Amygdala (tissue), 56 donors: ENCODE data around the gene MRPL12.

Experiments used
- DNase-seq, 56 donors: peaks; one replicate each; lab custom pipeline; 2025; lab: John Stamatoyannopoulos, UW

Gene MRPL12

GRCh38 chr17:81715107-81715871 is 12.1 kb downstream of the MRPL12 start:
- no peak for DNase-seq

- DNase-seq: no peak
Observed at GRCh38 chr17:81715872-81716673, 12.9 kb downstream of the MRPL12 start.

DNA sequence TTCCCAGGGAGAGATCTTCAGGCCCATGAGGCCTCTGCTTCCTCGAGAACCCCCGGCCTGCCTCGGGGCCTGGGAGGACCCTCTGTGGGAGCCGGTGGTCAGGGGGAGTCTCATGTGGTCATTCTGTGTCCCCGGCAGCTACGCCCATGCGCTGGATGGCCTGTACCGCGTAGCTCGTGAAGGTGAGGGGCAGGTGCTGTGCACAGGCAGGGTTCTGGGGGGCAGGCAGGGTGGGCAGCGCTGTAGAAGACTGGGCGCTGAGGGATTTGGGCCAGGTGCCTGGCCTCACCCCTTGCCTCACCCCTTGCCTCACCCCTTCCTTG is 13.5 kb downstream of the MRPL12 start:
- no peak for DNase-seq

GRCh38 chr17:81717049-81717765 is 14.0 kb downstream of the MRPL12 start:
- DNase-seq: no peak

DNA sequence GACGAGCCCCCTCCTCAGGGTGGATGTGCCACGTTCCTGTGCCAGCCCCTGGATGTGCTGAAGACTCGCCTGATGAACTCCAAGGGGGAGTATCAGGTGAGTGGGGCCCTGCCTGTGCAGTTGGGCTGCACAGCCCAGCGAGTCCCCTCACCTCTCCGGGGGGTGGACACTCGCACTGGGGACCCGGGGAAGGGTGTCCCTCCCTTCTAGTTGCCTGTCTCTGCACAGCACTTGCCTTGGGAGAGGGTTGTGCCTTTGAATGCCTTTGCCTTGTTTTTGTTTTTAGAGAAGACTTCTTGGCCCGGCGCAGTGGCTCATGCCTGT is 14.6 kb downstream of the MRPL12 start:
- no peak for DNase-seq

GRCh38 chr17:81719410-81720266 is 16.5 kb downstream of the MRPL12 start:
- peak in 19 of 56 donors; percentile 4 to 73 (median 38) for DNase-seq

DNA sequence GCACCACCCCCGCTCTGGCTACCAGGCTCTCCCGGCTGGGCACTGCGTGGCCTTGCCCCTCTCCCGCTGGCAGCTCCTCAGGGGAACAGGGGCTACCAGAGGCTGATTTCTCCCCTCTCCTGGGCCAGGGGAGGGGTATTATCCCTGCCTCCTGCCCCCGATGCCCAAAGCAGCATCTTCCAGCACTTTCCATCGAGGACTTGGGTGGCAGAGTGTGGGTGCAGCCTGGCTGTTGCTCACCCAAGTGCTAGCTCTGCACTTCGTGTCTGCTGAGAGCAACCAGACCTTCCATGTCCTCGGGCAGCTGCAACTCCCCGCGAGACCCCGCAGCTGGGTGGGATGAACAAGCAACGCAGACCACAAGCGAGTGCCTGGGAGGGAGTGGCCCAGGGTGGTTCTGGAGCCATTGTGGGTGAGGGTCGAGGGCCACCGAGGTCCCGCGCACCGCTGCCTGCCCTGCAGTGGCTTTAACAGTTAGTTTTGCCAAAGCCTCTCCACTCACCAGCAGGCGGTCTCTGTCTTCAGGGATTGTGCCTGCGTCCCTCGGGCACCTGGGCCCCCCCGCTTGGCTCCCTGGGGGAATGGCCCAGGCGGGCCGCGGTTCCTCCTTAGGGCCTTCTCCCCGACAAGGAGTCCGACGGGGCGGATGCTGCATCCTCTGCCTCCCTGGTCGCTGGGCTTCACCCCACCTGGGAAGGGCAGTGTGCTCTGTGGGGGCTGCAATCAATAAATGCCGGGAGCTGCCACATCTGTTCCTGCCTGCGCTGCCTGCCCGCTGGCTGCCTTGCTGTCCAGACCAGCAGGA is 17.3 kb downstream of the MRPL12 start:
- DNase-seq: no peak

DNA sequence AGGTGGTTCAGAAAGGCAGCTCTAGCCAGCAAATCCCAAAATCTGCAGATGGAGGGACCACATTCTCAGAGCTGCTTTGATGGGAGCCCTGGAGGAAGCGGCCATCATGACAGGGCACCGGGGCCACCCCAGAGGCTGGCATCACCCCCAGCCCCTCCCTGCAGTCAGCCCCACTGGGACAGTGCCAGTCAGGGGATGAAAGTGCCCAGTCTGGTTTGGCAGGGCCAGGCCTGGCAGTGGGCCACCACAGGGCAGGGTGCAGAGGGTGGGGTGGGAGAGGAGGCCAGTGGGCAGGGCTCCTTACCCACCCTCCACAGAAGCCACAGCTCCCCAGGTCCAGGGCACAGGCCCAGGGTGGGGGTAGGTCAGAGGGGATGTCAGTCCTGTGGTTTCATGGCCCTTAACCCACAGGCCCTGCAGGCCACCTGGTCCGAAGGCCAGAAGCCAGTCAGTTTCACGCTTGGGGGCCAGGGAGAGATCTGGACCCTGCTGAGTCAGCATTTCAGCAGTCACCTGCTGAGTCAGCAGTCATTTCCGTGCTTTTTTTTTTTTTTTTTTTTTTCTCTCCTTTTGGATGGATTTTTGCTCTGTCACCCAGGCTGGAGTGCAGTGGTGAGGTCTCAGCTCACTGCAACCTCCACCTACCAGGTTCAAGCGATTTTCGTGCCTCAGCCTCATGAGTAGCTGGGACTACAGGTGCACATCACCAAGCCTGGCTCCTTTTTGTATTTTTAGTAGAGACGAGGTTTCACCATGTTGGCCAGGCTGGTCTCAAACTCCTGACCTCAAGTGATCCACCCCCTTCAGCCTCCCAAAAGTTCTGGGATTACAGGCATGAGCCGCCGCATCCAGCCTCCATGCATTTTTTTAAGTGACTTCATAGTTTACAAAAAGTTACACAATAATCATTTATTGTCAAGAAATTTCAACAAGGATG is 19.3 kb downstream of the MRPL12 start:
- peak in 29 of 56 donors; percentile 5 to 72 (median 34) for DNase-seq

GRCh38 chr17:81723651-81724209 is 20.6 kb downstream of the MRPL12 start:
- DNase-seq: no peak

GRCh38 chr17:81725439-81725838 is 22.3 kb downstream of the MRPL12 start:
- DNase-seq: no peak

DNA sequence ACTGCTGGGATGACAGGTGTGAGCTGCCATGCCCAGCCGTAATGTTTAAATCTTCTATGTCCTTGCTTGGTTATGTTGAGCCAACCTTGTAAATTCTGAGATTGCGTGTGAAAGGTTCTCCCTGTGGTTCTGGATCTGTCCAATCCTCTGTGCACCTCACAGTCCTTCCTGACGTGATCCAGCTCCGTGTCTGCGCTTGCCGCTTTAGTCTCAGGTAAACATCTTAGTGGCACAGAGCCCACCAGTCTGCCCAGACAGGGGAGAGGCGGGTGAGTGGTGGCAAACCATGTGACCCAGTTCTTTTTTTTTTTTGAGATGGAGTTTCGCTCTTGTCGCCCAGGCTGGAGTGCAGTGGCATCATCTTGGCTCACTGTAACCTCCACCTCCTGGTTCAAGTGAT is 22.8 kb downstream of the MRPL12 start:
- DNase-seq: no peak

GRCh38 chr17:81727324-81728031 is 24.3 kb downstream of the MRPL12 start:
- no peak for DNase-seq

DNA sequence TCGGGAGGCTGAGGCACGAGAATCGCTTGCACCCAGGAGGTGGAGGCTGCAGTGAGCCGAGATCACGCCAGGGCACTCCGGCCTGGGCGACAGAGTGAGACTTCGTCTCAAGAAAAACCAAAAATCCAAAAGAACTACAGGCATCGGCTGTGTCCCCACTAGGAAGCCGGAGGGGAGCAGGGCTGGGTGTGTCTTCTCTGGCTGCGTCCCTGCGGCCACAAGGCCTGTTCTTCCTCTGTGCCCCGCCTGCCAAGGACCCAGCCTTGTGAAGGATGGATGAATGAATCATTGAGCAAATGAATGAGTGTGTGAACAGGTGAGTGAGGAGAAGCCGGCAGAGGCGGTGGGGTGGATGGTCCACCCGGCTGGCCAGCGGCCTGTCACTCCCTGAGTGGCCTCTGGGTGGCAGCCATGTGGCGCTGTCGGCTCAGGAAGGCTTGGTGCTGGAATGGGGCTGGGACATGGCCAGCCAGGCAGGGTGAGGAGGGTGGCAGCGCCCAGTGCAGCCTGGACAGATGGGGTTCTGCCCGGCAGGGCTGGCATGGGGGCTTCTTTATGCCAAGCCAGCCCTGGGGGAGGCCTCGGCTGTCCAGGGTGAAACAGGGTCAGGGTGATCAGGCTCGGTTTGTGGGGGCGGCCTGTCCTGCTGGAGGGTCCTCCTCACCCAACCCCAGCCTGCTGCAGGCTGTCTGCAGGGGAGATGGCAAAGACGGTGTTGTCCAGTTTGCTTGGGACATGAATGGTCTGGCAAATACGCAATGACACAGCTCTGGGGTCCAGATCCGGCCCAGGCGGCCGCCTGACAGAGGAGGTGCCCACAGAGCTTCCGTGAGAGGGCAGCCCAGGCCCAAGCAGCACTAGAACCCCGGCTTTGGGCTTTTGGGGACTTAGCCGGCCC is 30.6 kb downstream of the MRPL12 start:
- DNase-seq: peak in 52 of 56 donors; percentile 19 to 86 (median 60)

GRCh38 chr17:81734405-81735263 is 31.5 kb downstream of the MRPL12 start:
- DNase-seq: peak in 1 of 56 donors; percentile 23
